Activated CD4-positive, alpha-beta T cell treated with anti-CD3 and anti-CD28 coated beads for 1 hour (primary cell): ENCODE results near the gene AUTS2.
A peak's percentile ranks its signal among the peaks of the same experiment; 100 is the strongest.

Experiments
- DNase-seq: peaks from one replicate; pipeline ENCODE4 v3.0.0-alpha.2; 2020

The AUTS2 gene

DNA sequence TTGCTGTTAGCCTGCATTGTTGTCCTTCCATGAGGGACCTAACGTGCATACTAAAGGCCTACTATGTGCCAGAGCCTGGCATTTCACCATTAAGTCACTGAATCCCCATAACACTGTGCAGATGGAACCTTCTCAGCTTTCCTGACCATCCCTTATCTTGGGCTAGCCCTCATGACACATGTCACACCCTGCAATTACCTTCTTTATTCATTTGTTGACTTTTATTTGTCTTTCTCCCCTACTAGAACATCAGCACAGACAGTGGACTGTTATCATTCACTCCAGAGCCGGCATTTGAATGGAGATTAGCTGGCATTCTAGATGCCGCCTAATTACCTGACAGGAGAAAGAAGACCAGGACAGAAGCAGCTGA, 1062.5 kb downstream of the AUTS2 start:
- DNase-seq = no peak

GRCh38 chr7:70663680-70664079, 1065.4 kb downstream of the AUTS2 start:
- DNase-seq = no peak

- no peak for DNase-seq
These were observed 1067.7 kb downstream of the AUTS2 start for GRCh38 chr7:70665997-70666396.

DNA sequence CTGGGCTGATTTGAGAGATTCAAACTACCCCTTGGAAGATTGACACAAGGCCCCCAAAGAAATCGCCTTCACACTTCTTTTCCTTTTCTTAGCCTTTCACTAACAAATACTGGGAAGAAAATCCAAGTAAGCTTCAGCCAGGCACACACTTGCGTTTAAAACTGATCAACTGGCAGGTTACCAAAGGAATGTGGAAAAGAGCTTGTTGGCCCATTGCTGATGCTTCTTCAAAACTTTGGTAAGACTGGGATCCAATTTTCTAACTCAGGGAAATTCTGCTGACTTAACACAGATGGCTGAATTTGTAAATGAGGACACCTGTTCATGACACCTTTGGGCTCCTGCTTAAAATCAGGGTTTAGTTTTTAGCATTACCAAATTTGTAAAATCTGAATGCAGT, 1069.1 kb downstream of the AUTS2 start:
- DNase-seq = no peak

DNA sequence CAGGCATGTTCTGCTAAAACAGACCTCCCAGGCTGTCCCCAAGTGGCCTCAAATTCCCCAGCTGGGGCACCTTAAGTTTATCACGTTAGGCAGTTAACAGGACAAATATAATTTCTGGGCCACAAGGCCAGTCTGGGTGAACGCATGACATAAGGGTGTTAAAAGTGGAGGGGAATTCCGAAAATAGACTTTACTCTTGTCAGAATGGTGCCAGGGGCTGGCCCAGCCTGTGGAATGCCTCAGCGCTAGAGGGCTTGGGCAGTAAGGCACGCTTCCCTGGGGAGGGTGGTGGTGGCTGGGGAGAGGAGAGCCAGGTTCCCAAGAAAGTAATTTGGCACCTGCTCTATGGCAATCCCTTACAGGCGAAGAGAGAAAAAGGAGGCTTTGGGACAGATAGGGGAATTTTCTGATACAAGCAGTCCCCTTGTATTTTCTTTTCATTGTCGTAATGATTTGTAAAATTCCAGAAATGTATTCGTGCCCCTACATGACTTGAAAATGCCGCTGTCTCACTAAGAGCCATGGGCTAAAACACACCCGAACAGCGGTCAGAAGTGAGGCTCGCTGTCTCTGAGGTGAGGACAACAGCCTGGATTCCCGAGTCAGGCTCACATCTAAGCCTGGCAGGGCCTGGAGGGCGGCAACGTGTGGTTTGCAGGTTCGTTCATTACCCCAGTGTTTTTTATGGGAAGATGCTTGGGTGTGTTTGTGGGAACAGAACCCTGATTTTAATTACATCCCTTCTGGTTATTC, 1070.5 kb downstream of the AUTS2 start:
- DNase-seq = no peak

DNA sequence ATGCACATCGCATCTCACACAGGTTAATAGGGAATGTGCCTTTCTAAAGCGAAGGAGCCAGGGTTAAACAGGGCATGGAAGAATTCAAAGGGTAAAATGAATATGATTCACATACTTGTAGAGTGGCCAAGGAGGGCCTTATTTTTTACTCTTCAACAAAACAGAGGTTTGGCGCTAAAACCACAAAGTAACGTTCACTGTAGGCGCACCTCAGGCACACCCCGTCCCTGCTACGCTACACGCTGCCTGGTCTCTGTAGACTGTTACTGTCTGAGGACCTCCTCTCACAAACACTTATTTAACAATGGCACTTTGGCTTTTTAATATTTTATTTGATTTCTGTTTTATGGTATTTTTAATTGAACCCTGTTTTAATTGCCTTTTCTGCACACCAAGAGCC, 1071.6 kb downstream of the AUTS2 start:
- no peak for DNase-seq

DNA sequence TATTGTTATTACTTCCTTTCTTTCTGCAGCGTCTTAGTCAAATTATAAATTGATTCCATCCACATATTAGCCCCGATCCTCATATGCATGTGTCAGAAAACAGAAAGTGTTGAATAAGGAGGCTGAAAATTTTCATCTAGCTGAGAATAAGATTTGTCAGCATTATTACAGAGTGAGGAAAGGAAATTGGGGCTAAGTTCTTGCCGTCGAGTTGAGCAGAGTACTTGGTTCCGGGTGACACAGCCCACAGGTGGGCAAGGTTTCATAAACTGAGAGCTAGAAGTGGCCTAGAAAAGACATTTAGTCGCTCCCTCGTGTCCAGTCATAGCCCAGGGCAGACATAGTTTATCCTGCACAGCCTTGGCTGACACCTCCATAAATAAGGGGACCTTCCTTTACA, 1072.0 kb downstream of the AUTS2 start:
- DNase-seq = no peak

DNA sequence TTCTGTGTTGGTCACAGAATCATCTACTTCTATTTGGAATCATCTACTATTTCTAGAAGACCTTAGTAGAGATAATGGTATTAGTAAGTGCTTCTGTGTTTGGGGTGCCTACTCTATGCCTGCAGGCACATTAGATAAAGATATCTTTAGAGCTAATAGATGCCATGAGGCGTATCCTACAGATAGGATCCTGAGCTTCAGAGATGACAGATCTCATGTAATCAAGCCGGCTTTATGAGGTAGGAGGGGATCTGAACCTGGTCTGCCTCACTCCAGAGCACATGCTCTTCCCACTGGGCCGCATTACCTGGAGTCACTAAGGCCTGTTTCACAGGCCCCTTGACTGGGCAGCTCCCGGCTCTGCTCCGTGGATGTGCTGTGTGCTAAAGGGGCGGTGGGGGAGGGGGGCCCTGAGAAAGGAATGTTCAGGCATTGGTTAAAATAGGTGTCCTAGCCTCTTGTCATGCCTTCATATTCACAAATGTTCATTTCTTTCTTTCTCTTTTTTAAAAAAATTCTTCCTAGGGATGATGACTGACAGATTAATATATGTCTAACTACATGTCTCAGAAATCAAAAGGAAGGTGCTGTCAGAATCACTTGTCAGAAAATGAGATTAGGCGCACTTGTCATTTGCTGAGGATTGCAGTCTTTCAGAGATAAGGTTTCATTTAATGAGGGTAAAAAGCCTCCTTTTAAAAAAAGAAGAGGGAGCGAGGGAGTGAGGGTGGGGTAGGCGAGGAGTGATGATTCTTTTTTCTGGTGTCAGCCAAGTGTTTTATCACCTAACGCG, 1075.7 kb downstream of the AUTS2 start:
- DNase-seq = no peak

GRCh38 chr7:70674571-70675010, 1076.3 kb downstream of the AUTS2 start:
- no peak for DNase-seq

GRCh38 chr7:70676243-70676642, 1078.0 kb downstream of the AUTS2 start:
- no peak for DNase-seq

- no peak for DNase-seq
These were observed 1080.5 kb downstream of the AUTS2 start for GRCh38 chr7:70678621-70679251.

GRCh38 chr7:70679661-70680060, 1081.4 kb downstream of the AUTS2 start:
- no peak for DNase-seq

DNA sequence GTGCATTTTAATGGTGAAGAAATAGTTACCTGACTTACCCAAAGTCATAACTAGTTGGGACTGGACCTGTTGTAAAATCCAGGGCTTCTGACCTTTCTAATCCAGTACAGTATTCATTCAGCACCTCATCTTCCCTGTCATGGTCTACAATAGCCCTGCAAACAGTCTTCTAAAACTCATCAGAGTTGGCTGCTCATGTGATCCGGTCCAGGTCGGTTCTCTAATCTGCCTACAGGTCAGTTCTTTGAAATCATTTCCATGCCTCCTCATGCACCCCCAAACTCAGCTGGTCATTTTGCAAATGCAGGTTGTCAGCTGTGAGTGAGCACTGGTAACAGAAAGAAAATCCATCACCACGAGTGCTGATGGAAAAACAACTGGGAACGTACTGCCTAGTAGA, 1082.0 kb downstream of the AUTS2 start:
- no peak for DNase-seq

GRCh38 chr7:70680743-70681468, 1082.6 kb downstream of the AUTS2 start:
- DNase-seq = no peak

- no peak for DNase-seq
These were observed 1083.4 kb downstream of the AUTS2 start for GRCh38 chr7:70681469-70682350.

GRCh38 chr7:70684173-70684572, 1085.9 kb downstream of the AUTS2 start:
- no peak for DNase-seq

- no peak for DNase-seq
These were observed 1095.0 kb downstream of the AUTS2 start for GRCh38 chr7:70693321-70693685.

DNA sequence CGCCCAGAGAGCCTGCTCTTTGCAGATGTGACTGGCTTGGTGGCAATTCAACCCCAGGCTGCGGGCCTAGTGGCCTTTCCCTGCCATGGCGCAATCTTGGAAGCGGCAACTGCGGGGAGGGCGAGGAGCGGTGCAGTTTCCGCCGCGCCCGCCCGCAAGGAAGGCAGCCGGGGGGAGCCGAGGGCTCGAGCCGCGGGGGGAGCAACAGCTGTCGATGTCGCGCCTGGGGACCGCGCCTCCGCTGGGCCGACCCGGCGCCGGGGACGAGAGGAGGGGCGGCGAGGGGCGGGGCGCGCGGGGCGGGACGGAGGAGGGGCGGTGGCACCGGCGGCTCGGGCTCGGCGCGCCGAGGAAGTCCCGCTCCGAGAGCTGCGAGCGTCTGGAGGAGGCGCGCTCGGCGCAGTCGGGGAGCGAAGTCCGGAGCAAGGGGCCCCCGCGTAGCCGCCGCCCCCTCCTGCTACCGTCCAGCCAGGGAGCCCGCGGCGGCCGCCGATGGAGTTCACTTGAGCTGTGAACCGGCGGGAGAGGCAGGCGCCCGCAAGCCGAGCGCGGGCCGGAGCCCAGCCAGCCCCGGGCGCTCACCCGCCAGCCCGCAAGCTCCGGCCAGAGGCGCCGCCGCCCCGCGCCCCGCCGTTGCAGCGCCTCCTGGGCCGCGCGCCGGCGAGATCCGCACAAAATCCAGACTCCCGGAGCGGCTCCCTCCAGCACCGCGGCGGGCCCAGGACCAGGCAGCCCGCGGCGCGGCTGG, 1095.6 kb downstream of the AUTS2 start:
- peak; percentile 36 for DNase-seq

- DNase-seq = no peak
These were observed 1096.2 kb downstream of the AUTS2 start for GRCh38 chr7:70694434-70694970.

DNA sequence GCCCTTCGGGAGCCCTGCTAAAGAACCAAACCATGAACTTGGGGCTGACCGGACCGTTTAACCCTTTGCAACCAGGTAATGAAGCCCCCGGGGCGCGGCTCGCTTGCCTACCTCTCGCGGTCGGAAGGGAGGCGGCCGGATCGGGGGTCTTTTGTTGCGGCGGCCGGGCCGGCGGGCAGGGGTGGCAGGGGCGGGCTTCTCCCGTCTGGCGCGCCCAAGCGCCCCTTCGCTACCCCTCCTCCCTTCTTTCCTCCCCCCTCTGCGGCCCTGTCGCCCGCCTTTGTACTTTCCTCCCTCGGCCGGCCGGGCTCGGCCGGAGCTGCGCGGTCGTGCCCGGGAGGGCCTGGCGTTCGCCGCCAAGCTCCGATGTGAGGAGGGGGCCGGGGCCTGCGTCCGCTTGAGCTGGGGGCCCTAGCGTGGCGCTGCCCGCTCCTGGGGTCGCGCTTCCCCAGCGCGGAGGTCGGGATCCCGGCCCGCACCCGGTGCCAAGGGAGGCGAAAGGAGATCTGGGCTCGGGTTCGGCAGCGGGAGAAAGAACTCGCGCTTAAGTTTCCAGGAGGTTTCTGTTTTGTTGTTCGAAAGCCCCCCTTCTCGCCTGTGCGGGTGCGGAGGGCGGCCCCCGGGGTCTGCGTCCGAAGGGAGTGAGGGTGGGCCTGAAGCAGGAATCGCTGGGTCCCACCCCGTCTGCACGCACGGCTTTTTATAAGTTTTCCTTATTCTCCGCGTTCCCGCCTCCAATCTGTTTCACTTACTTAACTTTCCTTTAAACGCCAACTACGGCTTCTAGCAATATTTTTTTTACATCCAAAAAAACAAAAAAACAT, 1096.9 kb downstream of the AUTS2 start:
- no peak for DNase-seq

- DNase-seq = no peak
These were observed 1097.5 kb downstream of the AUTS2 start for GRCh38 chr7:70695795-70696083.
